ENCODE results near the gene ZFYVE28. TPM values are rescaled to one million over a fixed set of nuclear protein-coding genes. Genes with fewer than 3 reads are reported as not detected.

ZFYVE28 gene
- total and polyA plus RNA-seq, 2 donors (not counting 1 experiment from before 2014, with no cell fraction given) = 5.8 to 12.1 TPM

DNA sequence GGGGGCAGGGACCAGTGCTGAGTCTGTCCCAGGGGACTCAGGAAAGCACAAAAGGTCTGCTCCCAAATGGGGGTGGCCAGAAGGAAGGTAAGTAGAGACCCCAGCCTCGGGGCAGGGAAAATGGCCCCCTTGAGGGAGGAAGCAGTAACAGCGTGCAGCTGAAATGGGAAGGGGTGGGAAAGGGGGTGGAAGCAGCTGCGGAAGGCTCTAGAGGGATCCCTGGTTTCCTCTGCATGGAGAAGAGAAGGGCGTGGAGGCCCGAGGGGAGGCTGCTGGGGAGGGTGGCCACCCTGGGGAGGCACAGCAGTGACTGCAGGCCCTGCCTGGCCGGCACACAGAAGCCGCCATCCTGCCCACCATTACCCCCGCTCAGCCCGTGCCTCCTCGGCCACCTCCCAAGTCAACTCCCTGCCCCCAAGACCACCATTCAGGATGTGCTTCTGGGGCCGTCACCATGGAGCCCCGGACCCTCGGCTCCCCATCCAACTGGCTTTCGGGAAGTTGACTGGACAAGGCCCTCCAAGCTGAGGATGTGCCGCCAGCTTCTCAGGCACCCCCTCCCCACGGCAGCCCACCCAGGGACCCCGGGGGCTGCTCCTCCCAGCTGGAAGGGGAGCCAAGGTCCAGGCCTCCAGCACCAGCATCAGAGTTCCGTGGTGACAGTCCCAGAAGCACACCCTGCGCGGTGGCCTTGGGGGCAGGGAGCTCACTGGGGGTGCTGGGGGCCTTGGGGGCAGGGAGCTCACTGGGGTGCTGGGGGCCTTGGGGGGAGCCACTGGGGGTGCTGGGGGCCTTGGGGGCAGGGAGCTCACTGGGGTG is 23.9 kb upstream of the ZFYVE28 start:
- intact Hi-C loops (cut with micrococcal nuclease) = no loop called here
- TF ChIP-seq, protein P1, sequence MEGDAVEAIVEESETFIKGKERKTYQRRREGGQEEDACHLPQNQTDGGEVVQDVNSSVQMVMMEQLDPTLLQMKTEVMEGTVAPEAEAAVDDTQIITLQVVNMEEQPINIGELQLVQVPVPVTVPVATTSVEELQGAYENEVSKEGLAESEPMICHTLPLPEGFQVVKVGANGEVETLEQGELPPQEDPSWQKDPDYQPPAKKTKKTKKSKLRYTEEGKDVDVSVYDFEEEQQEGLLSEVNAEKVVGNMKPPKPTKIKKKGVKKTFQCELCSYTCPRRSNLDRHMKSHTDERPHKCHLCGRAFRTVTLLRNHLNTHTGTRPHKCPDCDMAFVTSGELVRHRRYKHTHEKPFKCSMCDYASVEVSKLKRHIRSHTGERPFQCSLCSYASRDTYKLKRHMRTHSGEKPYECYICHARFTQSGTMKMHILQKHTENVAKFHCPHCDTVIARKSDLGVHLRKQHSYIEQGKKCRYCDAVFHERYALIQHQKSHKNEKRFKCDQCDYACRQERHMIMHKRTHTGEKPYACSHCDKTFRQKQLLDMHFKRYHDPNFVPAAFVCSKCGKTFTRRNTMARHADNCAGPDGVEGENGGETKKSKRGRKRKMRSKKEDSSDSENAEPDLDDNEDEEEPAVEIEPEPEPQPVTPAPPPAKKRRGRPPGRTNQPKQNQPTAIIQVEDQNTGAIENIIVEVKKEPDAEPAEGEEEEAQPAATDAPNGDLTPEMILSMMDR (IDR thresholded peaks at IDR 0.05) = no peak
- no peak for TF ChIP-seq EZH2 (IDR thresholded peaks at IDR 0.05; ENCODE audit: borderline replicate concordance, insufficient read depth, low read depth, low read length, poor library complexity, severe bottlenecking)
- WGBS (ENCODE audit: insufficient coverage) = 84% methylated on average over 19 of the region's 20 CpGs
- no peak overlapping the region for H3K9ac ChIP-seq (ENCODE audit: low read length)
- ATAC-seq (ENCODE audit: low read depth) (no peak), DNase-seq (no peak)
- H3K79me2 ChIP-seq (ENCODE audit: control insufficient read depth, insufficient read depth, low read length) = no peaks in the 10 kb centered on the region
- no peaks in the 10 kb centered on the region for H3K36me3 ChIP-seq (replicated peaks in 1 of 2; ENCODE audit: control extremely low read depth in 1 of 2, control insufficient read depth in 1 of 2, extremely low read depth in 1 of 2, insufficient read depth in 2 of 2, low read length in 1 of 2)
- no peak overlapping the region for H3K4me2 ChIP-seq (replicated peaks; ENCODE audit: low read depth, low read length, poor library complexity, severe bottlenecking)
- H3K27ac ChIP-seq (ENCODE audit: low read length in 2 of 2) = no peak overlapping the region
- H3K9me3 ChIP-seq (ENCODE audit: control extremely low read depth in 1 of 3, control insufficient read depth in 2 of 3, insufficient read depth in 1 of 3, low read length in 2 of 3) = peaks cover 0 to 3% (median 0%) of the 10 kb centered on the region in 3 donors
- Mint-ChIP-seq H3K9me3 (ENCODE audit: insufficient read depth) (no peaks in the 10 kb centered on the region), H3K4me1 (peaks cover 5% of the 10 kb centered on the region), H3K27me3 (no peaks in the 10 kb centered on the region), H3K27ac (no peak overlapping the region), H3K4me3 (no peak overlapping the region)
- H2AFZ ChIP-seq (ENCODE audit: insufficient read depth, low read depth, low read length, poor library complexity, severe bottlenecking) = no peak overlapping the region
- no peaks in the 10 kb centered on the region for H4K20me1 ChIP-seq (ENCODE audit: control insufficient read depth, insufficient read depth, low read length, poor library complexity, severe bottlenecking)
- CTCF ChIA-PET = interaction anchor here (0.6 to 4.2 kb wide), 12 partner anchors 20 to 224 kb away, joined by 3 to 36 read pairs (median 5); partner anchors contain the start of gene FAM193A
- POLR2A ChIA-PET = no interaction called here
- H3K4me1 ChIP-seq (ENCODE audit: control insufficient read depth in 2 of 2, insufficient read depth in 2 of 2, low read length in 2 of 2) = peaks cover 0 to 7% of the 10 kb centered on the region in 2 donors
- H3K4me3 ChIP-seq (ENCODE audit: control extremely low read depth in 1 of 5, extremely low read depth in 1 of 5, insufficient read depth in 1 of 5, low read depth in 2 of 5, low read length in 4 of 5) = no peak overlapping the region
- H3K27me3 ChIP-seq (replicated peaks in 1 of 4; ENCODE audit: control extremely low read depth in 1 of 4, control insufficient read depth in 3 of 4, insufficient read depth in 4 of 4, low read length in 3 of 4) = no peaks in the 10 kb centered on the region

All from B cell (primary cell).